ENCODE measurements around the gene OR2B2. TPM values are rescaled to one million over a fixed set of nuclear protein-coding genes. Genes with fewer than 3 reads are reported as not detected.

Gene OR2B2
- total and polyA plus RNA-seq, 4 donors: not detected

- Histone ChIP-seq H3K36me3 (ENCODE audit: control insufficient read depth in 4 of 4, insufficient read depth in 3 of 4, low read depth in 1 of 4, low read length in 3 of 4) (no peaks in the 10 kb centered on the region), H3K4me3 (ENCODE audit: low read depth in 1 of 3, low read length in 3 of 3) (peak overlapping the region; percentile 31 to 62 (median 61)), H3K27me3 (ENCODE audit: control insufficient read depth in 4 of 4, insufficient read depth in 4 of 4, low read length in 3 of 4) (no peaks in the 10 kb centered on the region), H3K27ac (ENCODE audit: low read depth in 1 of 2, low read length in 2 of 2) (peak overlapping the region in 1 of 2 donors; percentile 42), H3K9ac (ENCODE audit: low read depth in 1 of 2, low read length in 2 of 2) (peak overlapping the region in 1 of 2 donors; percentile 24), H3K9me3 (ENCODE audit: control insufficient read depth in 4 of 4, low read length in 3 of 4) (no peaks in the 10 kb centered on the region), H3K4me1 (ENCODE audit: control insufficient read depth in 4 of 4, insufficient read depth in 4 of 4, low read length in 3 of 4) (peaks cover 8 to 40% (median 21%) of the 10 kb centered on the region in 4 donors)
- peak; percentile 93 for DNase-seq (ENCODE audit: low spot score)
- TF ChIP-seq ATF3 (IDR thresholded peaks at IDR 0.05): no peak
- TF ChIP-seq TAF1 (conservative IDR thresholded peaks at IDR 0.05): peak; percentile 25
- peak; percentile 30 for TF ChIP-seq YY1 (IDR thresholded peaks at IDR 0.05)
- peak; percentile 39 for TF ChIP-seq SP1 (IDR thresholded peaks at IDR 0.05)
- no peak for TF ChIP-seq FOXA1 (IDR thresholded peaks at IDR 0.05)
- TF ChIP-seq GABPA (IDR thresholded peaks at IDR 0.05 in 1 of 2, conservative IDR thresholded peaks at IDR 0.05 in 1 of 2): no peak
- TF ChIP-seq REST (IDR thresholded peaks at IDR 0.05): peak; percentile 39
- peak in 1 of 2 donors; percentile 12 for TF ChIP-seq JUND (IDR thresholded peaks at IDR 0.05)
- 5% methylated on average over 45 of the region's 45 CpGs for WGBS
Observed at GRCh38 chr6:27867051-27867944, 44.9 kb downstream of the OR2B2 start.

- H3K4me1 ChIP-seq (ENCODE audit: control insufficient read depth in 4 of 4, insufficient read depth in 4 of 4, low read length in 3 of 4): peaks cover 8 to 34% (median 21%) of the 10 kb centered on the region in 4 donors
- peak overlapping the region; percentile 31 to 62 (median 39) for H3K4me3 ChIP-seq (ENCODE audit: low read depth in 1 of 3, low read length in 3 of 3)
- TF ChIP-seq YY1 (IDR thresholded peaks at IDR 0.05) (peak; percentile 4), SP1 (IDR thresholded peaks at IDR 0.05) (peak; percentile 24), RAD21 (IDR thresholded peaks at IDR 0.05) (no peak)
- no peak for DNase-seq (ENCODE audit: low spot score)
- no peaks in the 10 kb centered on the region for H3K36me3 ChIP-seq (ENCODE audit: control insufficient read depth in 4 of 4, insufficient read depth in 3 of 4, low read depth in 1 of 4, low read length in 3 of 4)
- 8% methylated on average over 27 of the region's 27 CpGs for WGBS
- H3K9me3 ChIP-seq (ENCODE audit: control insufficient read depth in 4 of 4, low read length in 3 of 4): no peaks in the 10 kb centered on the region
- H3K27me3 ChIP-seq (ENCODE audit: control insufficient read depth in 4 of 4, insufficient read depth in 4 of 4, low read length in 3 of 4): no peaks in the 10 kb centered on the region
- peak overlapping the region in 1 of 2 donors; percentile 24 for H3K9ac ChIP-seq (ENCODE audit: low read depth in 1 of 2, low read length in 2 of 2)
- peak overlapping the region in 1 of 2 donors; percentile 42 for H3K27ac ChIP-seq (ENCODE audit: low read depth in 1 of 2, low read length in 2 of 2)
Observed at GRCh38 chr6:27866357-27867050, 45.7 kb downstream of the OR2B2 start.

GRCh38 chr6:27865850-27866356 is 46.3 kb downstream of the OR2B2 start:
- H3K27me3 ChIP-seq (ENCODE audit: control insufficient read depth in 4 of 4, insufficient read depth in 4 of 4, low read length in 3 of 4): no peaks in the 10 kb centered on the region
- TF ChIP-seq FOXA1 (IDR thresholded peaks at IDR 0.05) (no peak), ZBTB33 (IDR thresholded peaks at IDR 0.05) (no peak), RXRA (IDR thresholded peaks at IDR 0.05) (no peak)
- no peaks in the 10 kb centered on the region for H3K36me3 ChIP-seq (ENCODE audit: control insufficient read depth in 4 of 4, insufficient read depth in 3 of 4, low read depth in 1 of 4, low read length in 3 of 4)
- WGBS: 2% methylated on average over 17 of the region's 17 CpGs
- peak; percentile 66 for DNase-seq (ENCODE audit: low spot score)
- H3K9ac ChIP-seq (ENCODE audit: low read depth in 1 of 2, low read length in 2 of 2): peak overlapping the region; percentile 24 to 35
- peak overlapping the region in 1 of 2 donors; percentile 73 for H3K27ac ChIP-seq (ENCODE audit: low read depth in 1 of 2, low read length in 2 of 2)
- H3K4me1 ChIP-seq (ENCODE audit: control insufficient read depth in 4 of 4, insufficient read depth in 4 of 4, low read length in 3 of 4): peaks cover 8 to 33% (median 21%) of the 10 kb centered on the region in 4 donors
- no peaks in the 10 kb centered on the region for H3K9me3 ChIP-seq (ENCODE audit: control insufficient read depth in 4 of 4, low read length in 3 of 4)
- peak overlapping the region; percentile 31 to 95 (median 62) for H3K4me3 ChIP-seq (ENCODE audit: low read depth in 1 of 3, low read length in 3 of 3)
